Inferior parietal cortex (tissue), 1 donor: ENCODE results near the gene MSRB3.
"Not testable (repeated sequence)": the region's sequence is repeated elsewhere in the genome, so short reads cannot be mapped to it uniquely, and the experiment has no call there.

Source experiments
- DNase-seq: peaks from one replicate; pipeline ENCODE4 v3.0.0-alpha.2; 2016; ENCODE audit errors: extremely low spot score

MSRB3 gene

DNA sequence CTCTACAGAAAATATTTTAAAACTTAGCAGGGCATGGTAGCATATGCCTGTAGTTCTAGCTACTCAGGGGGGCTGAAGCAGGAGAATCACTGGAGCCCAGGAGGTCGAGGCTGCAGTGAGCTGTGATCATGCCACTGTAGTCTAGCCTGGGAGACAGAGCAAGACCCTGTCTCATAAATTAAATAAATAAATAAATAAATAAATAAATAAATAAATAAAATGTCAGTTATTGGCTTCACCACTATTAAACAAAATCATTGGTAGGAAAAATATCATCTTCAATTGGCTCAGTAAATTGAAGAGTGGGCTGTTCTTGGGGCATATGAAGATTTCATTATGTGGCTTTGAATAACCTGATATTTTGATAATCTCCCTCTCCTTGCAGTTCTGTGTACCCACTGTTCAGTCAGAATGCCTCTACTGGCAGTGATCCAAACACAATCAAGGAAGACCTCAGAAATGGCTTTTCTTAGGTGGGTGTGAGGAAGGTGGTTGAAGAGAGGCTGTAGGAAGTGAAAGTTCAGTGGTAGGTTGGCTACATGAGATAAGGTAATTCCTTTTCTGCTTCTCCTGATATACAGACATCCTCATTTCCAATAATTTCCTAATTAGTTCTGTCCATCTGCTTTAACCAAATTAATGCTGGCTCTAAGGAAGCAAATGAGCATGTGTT lies 175.8 kb downstream of the MSRB3 start:
- DNase-seq = no peak

- not testable (repeated sequence) for DNase-seq
Observed at GRCh38 chr12:65457341-65457740, 178.9 kb downstream of the MSRB3 start.

DNA sequence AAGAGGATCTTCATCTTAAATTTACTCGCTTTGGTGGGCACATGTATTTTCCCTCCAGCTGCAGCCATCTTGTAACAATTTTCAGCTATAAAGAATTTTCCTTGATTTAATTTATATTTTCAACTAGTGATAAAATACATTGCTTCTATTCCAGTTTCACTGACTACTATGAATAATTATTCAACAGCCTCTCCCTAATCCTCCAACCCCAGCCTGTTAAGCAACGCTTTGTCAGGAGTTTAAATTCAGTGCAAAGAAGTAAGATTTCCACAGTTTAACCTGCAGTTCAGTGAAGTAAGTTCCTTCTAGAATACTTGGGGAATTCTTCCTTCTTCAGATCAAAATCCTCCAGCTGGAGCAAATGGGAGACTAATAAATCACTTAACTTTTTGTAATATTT lies 180.2 kb downstream of the MSRB3 start:
- DNase-seq = no peak

DNA sequence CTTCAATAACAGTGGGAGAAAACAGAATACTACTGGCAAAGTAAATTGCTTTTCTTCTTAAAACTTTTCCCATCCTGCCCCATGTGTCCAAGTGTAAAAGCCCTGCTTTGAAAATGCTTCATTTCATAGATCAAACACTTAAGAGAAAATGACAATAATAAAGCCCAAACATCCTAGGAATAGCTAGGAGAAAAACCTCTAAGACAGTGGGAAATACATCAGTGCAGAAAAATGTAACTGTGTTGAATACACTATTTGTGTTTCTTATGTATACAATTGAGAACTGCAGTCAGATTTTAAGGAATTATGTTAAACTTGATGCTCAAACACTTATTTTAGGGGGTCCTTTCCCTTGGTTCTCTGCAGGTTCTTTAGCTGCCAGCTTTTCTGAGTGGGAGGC lies 181.1 kb downstream of the MSRB3 start:
- no peak for DNase-seq

DNA sequence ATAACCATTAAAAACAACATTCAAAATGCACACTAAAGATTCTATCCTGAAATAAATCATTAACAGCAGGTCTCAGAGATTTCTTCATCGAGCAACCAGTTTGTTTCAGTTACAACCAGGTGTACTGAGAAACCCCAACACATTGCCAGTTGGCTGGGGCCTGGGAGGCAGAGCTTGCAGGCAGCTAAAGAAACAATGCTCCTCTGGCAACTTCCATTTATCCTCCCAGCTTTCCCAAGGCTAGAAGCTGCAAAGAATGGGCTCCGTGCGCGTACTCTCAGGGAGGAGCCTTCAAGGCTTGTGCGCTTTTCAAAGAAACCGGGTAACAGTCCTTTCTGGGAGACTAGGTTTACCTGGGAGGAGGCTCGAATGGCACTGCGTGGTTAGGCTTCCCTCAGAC lies 181.6 kb downstream of the MSRB3 start:
- DNase-seq = no peak

DNA sequence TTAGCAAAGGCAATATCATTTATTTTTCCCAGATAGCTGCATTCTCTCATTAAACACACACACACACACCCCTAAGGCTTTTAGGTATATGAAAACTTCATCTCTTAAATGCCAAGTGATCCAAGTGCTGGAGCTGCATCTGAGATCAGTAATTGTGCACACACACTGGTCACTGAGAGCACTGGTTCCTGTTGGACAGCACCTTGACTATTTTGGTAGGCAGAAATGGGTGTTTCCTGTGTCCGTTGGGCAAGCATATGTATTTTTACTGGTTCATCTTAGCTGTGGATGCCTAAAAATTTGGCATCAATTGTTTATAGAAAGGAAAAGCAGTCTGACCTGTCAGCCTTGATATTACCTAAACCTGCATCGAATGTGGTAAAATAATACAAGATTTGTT lies 182.5 kb downstream of the MSRB3 start:
- DNase-seq = no peak

- DNase-seq = no peak
Observed at GRCh38 chr12:65462484-65462883, 184.0 kb downstream of the MSRB3 start.

DNA sequence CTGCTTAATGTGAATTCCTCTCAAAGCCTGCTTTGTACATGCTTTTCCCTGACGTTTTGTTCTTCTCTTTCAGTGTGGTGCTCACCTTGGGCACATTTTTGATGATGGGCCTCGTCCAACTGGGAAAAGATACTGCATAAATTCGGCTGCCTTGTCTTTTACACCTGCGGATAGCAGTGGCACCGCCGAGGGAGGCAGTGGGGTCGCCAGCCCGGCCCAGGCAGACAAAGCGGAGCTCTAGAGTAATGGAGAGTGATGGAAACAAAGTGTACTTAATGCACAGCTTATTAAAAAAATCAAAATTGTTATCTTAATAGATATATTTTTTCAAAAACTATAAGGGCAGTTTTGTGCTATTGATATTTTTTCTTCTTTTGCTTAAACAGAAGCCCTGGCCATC lies 184.6 kb downstream of the MSRB3 start:
- DNase-seq = no peak

GRCh38 chr12:65463611-65464010 lies 185.1 kb downstream of the MSRB3 start:
- DNase-seq = no peak

GRCh38 chr12:65464930-65465329 lies 186.4 kb downstream of the MSRB3 start:
- no peak for DNase-seq

DNA sequence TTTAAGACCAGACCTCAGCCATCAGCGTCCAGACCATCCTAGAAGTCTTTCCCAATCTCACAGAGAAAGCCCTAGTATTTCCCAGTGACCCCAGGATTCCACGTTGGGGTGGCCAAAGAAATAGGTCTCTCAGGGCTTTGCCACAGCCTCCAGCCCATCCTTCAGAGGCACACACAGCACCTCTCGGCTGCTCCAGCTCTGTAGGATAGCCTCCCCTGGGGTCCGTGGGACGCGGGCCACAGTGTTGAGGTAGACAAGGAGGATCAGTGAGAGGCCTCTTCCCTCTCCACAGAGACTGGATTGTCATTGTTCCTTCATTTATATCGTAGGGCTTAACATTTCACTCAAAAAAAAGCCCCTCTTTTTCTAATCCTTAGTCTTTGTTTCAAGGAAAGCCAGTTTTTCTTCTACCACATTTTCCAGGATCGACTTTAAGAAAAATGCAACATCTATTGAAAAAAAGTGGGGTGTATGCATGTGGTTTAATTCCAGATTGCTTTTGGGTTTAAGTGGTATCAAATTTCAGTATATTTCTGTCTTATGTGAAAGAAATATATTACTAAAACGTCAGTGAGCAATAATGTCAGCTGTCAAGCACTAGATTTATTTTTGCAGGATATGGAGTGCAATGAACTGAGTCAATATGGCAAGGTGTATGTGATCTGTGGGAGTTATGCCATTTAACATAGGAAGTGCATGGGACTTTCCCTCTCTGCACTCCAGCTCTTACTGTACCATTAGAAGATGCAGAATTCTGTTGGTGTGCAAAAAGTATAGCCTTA lies 187.5 kb downstream of the MSRB3 start:
- no peak for DNase-seq

DNA sequence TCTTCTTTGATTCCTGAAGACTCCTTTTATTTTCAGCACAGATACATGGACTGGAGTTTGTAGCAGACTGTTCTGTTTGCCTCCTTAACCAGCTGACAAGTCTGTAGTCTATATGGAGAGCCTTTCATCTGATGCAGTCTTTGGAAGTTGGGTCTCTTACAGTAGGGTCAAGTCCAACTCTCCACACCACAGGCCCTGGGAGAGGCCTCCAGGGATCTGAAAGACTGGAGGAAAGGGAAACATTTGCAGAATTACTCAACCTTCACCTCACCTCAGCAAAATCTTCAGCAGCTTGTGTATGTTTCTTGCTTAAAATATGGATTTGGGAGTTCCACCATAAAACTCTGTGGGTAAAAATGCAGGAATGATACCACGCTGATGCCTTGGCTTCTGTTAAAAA lies 188.4 kb downstream of the MSRB3 start:
- DNase-seq = no peak

DNA sequence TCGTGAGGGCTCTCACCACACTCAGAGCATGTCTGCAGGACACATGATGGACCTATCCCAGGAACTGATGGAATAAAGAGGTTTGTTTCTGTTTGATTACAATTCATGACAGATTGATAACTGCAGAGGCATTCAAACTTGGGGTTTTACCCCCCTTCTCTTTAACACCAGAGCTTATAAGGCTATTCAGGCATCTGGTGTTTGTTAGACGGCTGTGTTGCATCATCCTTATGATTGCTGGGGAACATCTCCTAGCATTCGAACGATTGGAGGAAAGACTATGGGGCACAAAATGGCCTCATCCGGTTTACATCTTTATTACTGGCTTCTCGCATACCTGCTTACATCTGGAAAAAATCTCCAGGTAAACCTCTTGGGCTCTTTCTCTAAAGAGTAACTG lies 191.8 kb downstream of the MSRB3 start:
- DNase-seq = no peak

DNA sequence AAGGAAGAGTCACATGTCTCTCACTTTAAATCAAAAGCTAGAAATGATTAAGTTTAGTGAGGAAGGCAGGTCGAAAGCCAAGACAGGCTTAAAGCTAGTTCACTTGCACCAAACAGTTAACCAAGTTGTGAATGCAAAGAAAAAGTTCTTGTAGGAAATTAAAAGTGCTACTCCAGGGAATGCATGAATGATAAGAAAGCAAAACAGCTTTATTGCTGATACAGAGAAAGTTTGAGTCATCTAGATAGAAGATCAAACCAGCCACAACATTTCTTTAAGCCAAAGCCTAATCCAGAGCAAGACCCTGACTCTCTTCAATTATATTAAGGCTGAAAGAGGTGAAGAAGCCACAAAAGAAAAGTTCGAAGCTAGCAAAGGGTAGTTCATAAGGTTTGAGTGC lies 193.6 kb downstream of the MSRB3 start:
- DNase-seq = no peak

GRCh38 chr12:65474831-65475230 lies 196.3 kb downstream of the MSRB3 start:
- DNase-seq = no peak

DNA sequence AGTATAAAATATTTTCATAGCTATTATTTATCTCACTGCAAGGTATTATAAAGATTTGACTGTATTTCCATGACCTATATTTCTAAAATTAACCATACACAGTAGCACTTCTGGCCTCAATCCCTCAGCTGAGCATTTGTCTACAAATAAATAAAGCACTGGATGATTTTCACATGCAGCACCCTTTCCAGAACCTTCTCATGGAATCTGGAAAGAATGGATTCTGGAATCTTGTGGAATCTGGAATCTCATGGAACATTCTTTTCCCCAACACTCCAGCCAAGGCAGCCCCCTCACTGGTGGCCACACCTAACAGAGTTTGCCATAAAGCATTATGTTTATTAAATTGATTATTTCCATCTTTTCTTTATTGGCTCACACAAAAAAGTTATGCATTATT lies 199.2 kb downstream of the MSRB3 start:
- DNase-seq = no peak

GRCh38 chr12:65483891-65484516 lies 205.5 kb downstream of the MSRB3 start:
- not testable (repeated sequence) for DNase-seq

- no peak for DNase-seq
Observed at GRCh38 chr12:65488197-65488596, 209.7 kb downstream of the MSRB3 start.

DNA sequence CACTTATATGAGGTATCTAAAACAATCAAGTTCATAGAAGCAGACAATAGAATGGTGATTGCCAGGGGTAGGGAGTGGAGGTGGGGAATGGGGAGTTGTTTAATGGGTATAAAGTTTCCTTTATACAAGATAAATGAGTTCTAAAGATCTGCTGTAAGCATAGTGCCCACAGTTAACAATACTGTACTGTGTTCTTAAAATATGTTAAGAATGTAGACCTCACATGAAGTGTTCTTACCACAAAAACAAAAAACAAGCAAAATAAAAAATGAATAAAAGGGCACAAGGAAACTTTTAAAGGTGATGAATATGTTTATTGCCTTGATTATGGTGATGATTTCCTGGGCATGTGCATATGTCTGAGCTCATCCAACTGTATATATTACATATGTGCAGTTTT lies 211.8 kb downstream of the MSRB3 start:
- DNase-seq = no peak

- DNase-seq = no peak
Observed at GRCh38 chr12:65492998-65493912, 214.8 kb downstream of the MSRB3 start.

GRCh38 chr12:65493913-65494245 lies 215.4 kb downstream of the MSRB3 start:
- DNase-seq = no peak

DNA sequence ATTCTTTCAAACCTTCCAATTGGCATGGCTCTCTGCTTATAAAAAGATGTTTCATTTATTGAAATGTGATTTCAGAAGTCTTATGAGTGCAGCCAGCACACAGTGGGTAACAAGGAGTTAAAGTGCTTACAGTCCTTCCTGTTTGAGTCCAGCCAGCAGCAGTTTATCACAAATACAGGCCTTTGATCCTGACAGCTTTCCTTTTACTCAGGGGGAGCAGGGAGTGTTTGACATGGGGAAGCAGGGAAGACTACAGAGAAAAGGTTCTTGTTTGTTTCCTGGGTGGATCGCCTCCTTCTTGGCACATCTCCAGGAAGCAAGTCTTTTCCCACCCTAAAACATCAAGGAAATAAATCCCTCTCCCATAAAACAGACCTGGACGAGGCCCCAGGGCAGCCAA lies 216.1 kb downstream of the MSRB3 start:
- DNase-seq = no peak
